ENCODE measurements around the gene NSF.

GRCh38 chr17:46773676-46774075 lies 183.2 kb downstream of the NSF start:
- TF ChIP-seq CTCF (IDR thresholded peaks at IDR 0.05) (no peak), ZFX (IDR thresholded peaks at IDR 0.05; ENCODE audit: borderline replicate concordance) (no peak)
